Measurements from ENCODE around the gene CTBP2. TPM values are rescaled to one million over a fixed set of nuclear protein-coding genes. Genes with fewer than 3 reads are reported as not detected.

The CTBP2 gene
- total RNA-seq, 2 experiments from 2014 or later, result 0.17 TPM; not detected in 1

DNA sequence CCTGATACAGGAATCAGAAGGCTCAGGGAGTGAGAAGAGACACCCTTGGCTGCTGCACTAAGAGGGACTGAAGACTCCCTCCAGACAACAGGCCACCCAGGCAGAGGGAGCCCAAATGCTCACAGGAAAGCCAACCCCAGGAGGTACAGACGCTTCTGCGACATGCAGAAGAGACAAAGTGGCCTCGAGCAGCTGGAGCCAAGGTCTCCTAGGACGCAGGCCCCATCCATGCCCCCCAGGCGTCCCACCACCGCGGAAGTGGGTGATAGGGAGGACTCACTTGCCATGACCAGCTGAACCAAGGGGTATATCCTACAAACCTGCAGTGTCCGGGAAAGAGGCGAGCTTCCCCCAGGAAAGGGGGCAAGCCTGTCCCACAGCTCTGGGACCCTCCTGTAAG is 56.9 kb downstream of the CTBP2 start:
- H3K36me3 Mint-ChIP-seq (ENCODE audit: low read depth), result no peaks in the 10 kb centered on the region
- ChIA-PET POLR2A (no interaction called here), CTCF (no interaction called here)
- no peak overlapping the region for H3K27ac Mint-ChIP-seq
- Histone ChIP-seq H3K4me1 (ENCODE audit: insufficient read depth, low read length) (no peaks in the 10 kb centered on the region), H3K36me3 (ENCODE audit: insufficient read depth, low read length) (no peaks in the 10 kb centered on the region), H3K27me3 (ENCODE audit: control insufficient read depth in 1 of 2, insufficient read depth in 2 of 2, low read length in 2 of 2) (no peaks in the 10 kb centered on the region), H3K4me3 (ENCODE audit: low read length) (no peak overlapping the region), H3K27ac (ENCODE audit: low read depth in 1 of 2, low read length in 2 of 2) (no peak overlapping the region), H3K9me3 (ENCODE audit: control insufficient read depth in 1 of 2, insufficient read depth in 1 of 2, low read length in 2 of 2) (peaks cover 0 to 7% of the 10 kb centered on the region in 2 experiments)
- intact Hi-C loops (cut with DNase I, micrococcal nuclease), result no loop called here
- peaks cover 2% of the 10 kb centered on the region for H3K9me3 Mint-ChIP-seq
- ATAC-seq (ENCODE audit: poor library complexity) (no peak), DNase-seq (no peak)
- H3K27me3 Mint-ChIP-seq, result no peaks in the 10 kb centered on the region
- TF ChIP-seq, protein P1, sequence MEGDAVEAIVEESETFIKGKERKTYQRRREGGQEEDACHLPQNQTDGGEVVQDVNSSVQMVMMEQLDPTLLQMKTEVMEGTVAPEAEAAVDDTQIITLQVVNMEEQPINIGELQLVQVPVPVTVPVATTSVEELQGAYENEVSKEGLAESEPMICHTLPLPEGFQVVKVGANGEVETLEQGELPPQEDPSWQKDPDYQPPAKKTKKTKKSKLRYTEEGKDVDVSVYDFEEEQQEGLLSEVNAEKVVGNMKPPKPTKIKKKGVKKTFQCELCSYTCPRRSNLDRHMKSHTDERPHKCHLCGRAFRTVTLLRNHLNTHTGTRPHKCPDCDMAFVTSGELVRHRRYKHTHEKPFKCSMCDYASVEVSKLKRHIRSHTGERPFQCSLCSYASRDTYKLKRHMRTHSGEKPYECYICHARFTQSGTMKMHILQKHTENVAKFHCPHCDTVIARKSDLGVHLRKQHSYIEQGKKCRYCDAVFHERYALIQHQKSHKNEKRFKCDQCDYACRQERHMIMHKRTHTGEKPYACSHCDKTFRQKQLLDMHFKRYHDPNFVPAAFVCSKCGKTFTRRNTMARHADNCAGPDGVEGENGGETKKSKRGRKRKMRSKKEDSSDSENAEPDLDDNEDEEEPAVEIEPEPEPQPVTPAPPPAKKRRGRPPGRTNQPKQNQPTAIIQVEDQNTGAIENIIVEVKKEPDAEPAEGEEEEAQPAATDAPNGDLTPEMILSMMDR (IDR thresholded peaks at IDR 0.05), result no peak
- H3K4me3 Mint-ChIP-seq, result no peak overlapping the region
- no peaks in the 10 kb centered on the region for H3K4me1 Mint-ChIP-seq (ENCODE audit: low read depth)

DNA sequence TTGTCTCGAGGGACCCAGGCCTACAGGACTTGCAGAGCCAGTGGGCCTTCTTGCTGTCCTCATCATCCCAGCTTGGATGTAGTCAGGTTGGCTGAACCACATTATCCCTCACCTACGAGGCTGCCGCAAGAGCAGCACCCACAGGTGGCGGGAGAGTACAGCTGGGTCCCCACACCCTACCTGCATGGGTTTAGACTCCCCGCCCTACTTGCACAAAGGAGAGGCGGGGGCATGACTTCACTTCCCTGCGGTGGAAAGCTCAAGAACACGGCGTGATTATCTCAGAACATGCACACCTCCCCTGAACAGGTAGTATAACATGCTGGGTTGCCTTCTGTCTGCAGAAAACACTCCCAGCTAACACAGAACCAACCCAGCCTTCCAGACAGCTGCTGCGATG is 57.5 kb downstream of the CTBP2 start:
- Mint-ChIP-seq H3K9me3 (peaks cover under 1% of the 10 kb centered on the region), H3K4me1 (ENCODE audit: low read depth) (no peaks in the 10 kb centered on the region), H3K27ac (no peak overlapping the region), H3K4me3 (no peak overlapping the region), H3K36me3 (ENCODE audit: low read depth) (no peaks in the 10 kb centered on the region), H3K27me3 (no peaks in the 10 kb centered on the region)
- H3K4me1 ChIP-seq (ENCODE audit: insufficient read depth, low read length), result no peaks in the 10 kb centered on the region
- POLR2A ChIA-PET, result no interaction called here
- no peaks in the 10 kb centered on the region for H3K36me3 ChIP-seq (ENCODE audit: insufficient read depth, low read length)
- CTCF ChIA-PET, result no interaction called here
- no peak overlapping the region for H3K27ac ChIP-seq (ENCODE audit: low read depth in 1 of 2, low read length in 2 of 2)
- TF ChIP-seq, protein P1 (IDR thresholded peaks at IDR 0.05), result no peak
- intact Hi-C loops (cut with DNase I, micrococcal nuclease), result no loop called here
- no peak for ATAC-seq (ENCODE audit: poor library complexity)
- H3K9me3 ChIP-seq (ENCODE audit: control insufficient read depth in 1 of 2, insufficient read depth in 1 of 2, low read length in 2 of 2), result peaks cover 0 to 7% of the 10 kb centered on the region in 2 experiments
- H3K27me3 ChIP-seq (ENCODE audit: control insufficient read depth in 1 of 2, insufficient read depth in 2 of 2, low read length in 2 of 2), result no peaks in the 10 kb centered on the region
- no peak overlapping the region for H3K4me3 ChIP-seq (ENCODE audit: low read length)
- no peak for DNase-seq

DNA sequence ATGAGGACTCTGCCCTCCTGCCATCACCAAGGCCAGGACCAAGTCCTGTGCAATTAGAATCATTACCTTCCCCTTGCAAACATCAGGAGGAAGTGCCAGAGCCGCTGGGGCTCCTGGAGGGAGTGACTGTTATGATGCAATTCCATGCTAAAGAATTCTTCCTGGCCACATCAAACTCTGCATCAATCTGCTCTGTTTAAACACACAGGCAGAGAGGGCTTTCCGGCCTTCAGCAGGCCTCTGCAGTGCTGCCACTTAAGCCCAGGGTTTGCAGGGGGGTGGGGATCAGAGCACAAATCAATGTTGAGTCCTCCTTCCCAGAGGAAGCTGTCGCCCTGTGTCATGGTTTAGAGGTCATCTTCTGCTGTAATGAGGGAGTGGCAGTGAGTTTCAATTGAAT is 58.1 kb downstream of the CTBP2 start:
- H3K27ac Mint-ChIP-seq, result no peak overlapping the region
- H3K27me3 Mint-ChIP-seq, result no peaks in the 10 kb centered on the region
- Histone ChIP-seq H3K4me3 (ENCODE audit: low read length) (no peak overlapping the region), H3K27ac (ENCODE audit: low read depth in 1 of 2, low read length in 2 of 2) (no peak overlapping the region), H3K36me3 (ENCODE audit: insufficient read depth, low read length) (no peaks in the 10 kb centered on the region), H3K4me1 (ENCODE audit: insufficient read depth, low read length) (no peaks in the 10 kb centered on the region), H3K9me3 (ENCODE audit: control insufficient read depth in 1 of 2, insufficient read depth in 1 of 2, low read length in 2 of 2) (peaks cover 0 to 3% of the 10 kb centered on the region in 2 experiments), H3K27me3 (ENCODE audit: control insufficient read depth in 1 of 2, insufficient read depth in 2 of 2, low read length in 2 of 2) (no peaks in the 10 kb centered on the region)
- ChIA-PET CTCF (no interaction called here), POLR2A (no interaction called here)
- intact Hi-C loops (cut with DNase I, micrococcal nuclease), result no loop called here
- H3K9me3 Mint-ChIP-seq, result no peaks in the 10 kb centered on the region
- H3K4me1 Mint-ChIP-seq (ENCODE audit: low read depth), result no peaks in the 10 kb centered on the region
- H3K4me3 Mint-ChIP-seq, result no peak overlapping the region
- no peak for ATAC-seq (ENCODE audit: poor library complexity)
- TF ChIP-seq, protein P1 (IDR thresholded peaks at IDR 0.05), result no peak
- H3K36me3 Mint-ChIP-seq (ENCODE audit: low read depth), result no peaks in the 10 kb centered on the region
- DNase-seq, result no peak

Data from CD4-positive, alpha-beta T cell (primary cell).